Esophagus mucosa (tissue), 1 donor: ENCODE data around the gene ERBIN. TPM values are rescaled to one million over a fixed set of nuclear protein-coding genes. Genes with fewer than 3 reads are reported as not detected.

Experiments
- total RNA-seq: library from RNA; stranded (reverse); gene quantifications from one replicate; pipeline ENCODE4 v1.2.4, GENCODE V29; 2023
- donor health status: DM: yes; HTN: yes; CAD: no.

ERBIN gene
- total RNA-seq, 1 donor from 2014 or later = 41.6 TPM

Other genes starting within 250 kb of the ERBIN start
- gene SGTB, start 204.5 kb upstream of the ERBIN start, total RNA-seq = 1.9 TPM
- gene NLN, start 204.4 kb upstream of the ERBIN start, total RNA-seq = 16.0 TPM
- gene SREK1, start 217.7 kb downstream of the ERBIN start, total RNA-seq = 30.8 TPM